Sciatic nerve (tissue), 2 donors: ENCODE results near the gene PLD6. TPM values are rescaled to one million over a fixed set of nuclear protein-coding genes. Genes with fewer than 3 reads are reported as not detected.

ENCODE experiments used
- ATAC-seq: fragments of 200-7000 bp; cut with Tn5 transposase; one replicate; pipeline ENCODE4 v1.9.1; 2020; ENCODE audit warnings: mild to moderate bottlenecking, moderate library complexity
- DNase-seq: peaks from one replicate; pipeline ENCODE4 v3.0.0-alpha.2; 2020; ENCODE audit warnings: low spot score
- intact Hi-C: fragments of 100-400 bp; cut with DNase I; formaldehyde crosslinking; loops from one replicate; pipeline ENCODE4 v1.14.2; 2022
- total RNA-seq: library from RNA; stranded (reverse); fragmentation: NEBNext Ultra II Directional; extraction: Animal tissue kit (Norgen Biotek cat#: 25700); gene quantifications from one replicate; pipeline ENCODE4 v1.2.1, GENCODE V29; 2021
- donor health status: DM: no; HTN: no; CAD: no.
- donor health status: DM: no; HTN: no; CAD: no.

Gene PLD6
- total RNA-seq, 1 donor from 2014 or later = 7.6 TPM

DNA sequence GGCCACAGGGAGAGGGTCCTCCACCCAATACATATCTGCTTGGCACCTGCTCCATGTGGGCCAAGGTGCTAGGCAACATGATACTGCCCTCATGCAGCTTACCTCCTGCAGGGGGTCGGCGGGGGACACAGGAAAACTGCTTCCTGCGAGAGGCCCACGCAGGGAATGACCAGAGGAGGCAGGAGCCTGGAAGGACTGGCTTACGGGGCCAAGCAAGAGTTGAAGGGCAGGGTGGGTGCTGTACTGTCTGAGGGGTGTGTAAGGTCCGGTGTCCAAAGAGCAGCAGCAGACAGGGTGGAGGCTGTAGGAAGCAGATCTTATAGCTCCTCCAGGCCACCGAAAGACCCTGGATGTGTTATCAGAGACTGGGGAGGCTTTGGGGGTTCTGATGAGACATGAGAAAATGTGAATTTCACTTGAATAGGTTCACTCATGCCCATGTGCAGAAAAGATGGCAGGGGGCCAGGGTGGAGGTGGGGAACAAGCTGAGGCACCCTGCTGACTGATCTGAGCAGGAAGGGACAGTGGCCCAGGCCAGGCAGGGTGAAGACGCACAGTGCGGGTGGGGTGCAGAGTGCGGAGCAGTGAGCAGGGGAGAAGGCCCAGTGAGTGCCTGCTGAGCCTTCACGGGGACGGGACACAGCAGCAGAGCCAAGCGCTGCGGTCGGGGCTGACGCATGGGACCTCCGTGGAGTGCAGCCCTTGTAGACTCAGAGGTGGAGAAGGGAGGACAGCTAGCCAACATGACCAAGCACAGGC is 22.6 kb upstream of the PLD6 start:
- peak; percentile 31 for ATAC-seq
- no peak for DNase-seq
- intact Hi-C loops = no loop called here

DNA sequence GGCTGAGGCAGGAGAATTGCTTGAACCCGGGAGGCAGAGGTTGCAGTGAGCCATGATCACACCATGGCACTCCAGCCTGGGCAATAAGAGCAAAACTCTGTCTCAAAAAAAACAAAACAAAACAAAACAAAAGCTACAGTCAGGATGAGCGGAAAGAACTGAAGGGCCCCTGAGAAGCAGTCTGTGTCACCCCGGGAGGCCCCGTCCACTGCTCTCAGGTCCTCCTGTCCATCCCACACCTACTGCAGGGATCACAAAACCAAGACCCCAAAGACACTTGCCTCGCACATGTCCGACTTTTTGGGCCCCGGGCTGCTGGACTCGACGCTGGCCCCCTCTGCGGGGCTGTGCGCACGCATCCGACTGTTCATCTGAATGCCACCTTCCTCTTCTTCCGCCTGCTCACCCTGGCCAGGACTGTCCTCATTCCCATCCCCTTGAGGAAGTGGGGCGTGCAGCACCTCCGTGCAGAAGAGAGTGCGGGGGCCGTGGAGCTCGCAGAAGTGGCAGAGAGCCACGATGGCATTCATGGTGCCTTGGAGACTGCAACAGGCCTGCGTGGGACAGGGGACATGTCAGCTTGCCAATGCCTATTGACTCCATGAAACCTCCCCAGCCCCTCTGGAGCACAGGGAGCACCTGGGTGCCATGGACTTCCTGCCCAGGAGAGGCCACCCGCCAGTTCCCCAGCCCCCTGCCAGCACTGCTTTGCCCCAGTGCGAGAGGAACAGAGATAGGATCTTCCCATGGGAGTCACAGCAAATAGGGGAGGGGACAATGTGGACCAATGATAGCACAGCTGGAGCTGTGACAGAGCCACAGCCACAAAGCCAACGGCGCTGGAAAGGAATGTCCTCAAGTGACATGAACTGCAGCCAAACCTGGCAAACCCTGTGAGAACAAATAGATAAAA is 21.7 kb upstream of the PLD6 start:
- intact Hi-C loops = no loop called here
- no peak for DNase-seq
- no peak for ATAC-seq

DNA sequence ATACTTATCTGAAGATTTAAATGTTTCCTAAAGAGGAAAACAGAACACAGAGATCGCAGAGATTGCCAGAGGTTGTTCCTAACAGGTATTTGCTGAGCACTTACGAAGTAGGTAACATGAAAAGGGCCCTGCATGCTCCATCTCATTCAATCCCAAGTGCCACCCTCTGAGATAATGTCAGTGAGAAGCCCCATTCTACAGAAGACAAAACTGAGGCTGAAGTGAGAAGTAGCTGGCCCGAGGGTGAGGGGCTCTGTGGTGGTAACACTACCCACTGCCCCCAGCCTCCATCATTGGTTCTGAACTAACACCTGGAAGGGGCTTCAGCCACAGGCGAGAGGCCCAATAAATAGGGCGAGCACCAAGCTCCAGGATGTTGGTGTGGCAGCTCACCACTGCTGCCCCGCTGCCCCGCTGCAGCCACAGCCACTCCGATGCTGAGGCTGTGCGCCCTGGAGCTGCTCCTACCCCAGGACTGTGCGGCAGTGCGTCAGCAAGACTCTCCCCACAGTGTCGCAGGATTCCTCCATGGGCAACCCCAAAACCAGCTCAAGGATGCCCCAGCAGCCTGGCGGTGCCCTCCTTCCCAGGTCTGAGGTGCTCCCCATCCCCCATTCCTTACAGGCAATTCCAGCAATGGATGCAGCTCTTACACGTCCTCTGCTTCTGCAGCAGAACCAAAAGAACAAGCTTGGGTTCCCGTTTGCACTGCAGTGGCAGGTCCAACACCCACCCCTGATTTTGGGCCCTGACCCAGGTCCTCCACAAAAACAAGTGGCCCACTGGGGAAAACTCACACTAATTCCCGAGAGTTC is 20.5 kb upstream of the PLD6 start:
- intact Hi-C loops = no loop called here
- DNase-seq (no peak), ATAC-seq (no peak)

DNA sequence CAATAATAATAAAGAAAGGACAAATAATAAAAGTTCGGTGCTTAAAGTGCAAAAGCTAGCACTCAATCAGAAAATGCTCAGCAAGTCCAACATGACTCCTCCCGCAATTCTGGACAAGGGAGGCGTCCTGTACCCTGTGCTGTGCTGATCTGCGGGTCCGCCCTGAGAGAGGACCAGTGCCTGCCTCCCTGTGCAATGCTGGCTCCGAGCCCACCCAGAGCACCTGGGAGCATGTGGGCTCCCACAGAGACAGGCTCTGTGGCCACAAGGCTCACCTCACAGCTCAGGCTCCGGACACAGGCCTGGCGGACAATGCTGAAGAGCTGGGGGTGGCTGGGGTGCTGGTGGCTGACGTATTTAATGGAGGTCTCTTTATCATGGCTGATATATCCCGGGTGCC is 19.8 kb upstream of the PLD6 start:
- intact Hi-C loops = no loop called here
- ATAC-seq (no peak), DNase-seq (no peak)

DNA sequence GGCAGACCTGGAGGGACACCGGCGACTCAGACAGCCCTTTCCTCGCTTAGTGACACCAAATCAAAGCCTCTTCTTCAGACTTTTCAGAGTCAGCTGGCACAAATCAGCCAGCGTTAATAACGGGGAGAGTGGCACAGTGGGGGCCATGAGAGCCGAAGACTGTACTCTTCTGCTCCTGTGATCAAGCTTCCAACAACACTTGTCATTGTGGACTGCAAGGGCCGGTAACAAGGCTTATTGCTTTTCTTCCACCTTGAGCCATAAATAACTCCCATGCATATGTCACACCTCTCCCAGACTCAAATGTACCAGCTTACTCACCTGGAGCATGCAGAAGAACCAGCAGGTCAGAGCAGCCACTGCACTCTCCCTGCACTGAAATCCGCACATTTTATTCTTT is 18.0 kb upstream of the PLD6 start:
- no peak for DNase-seq
- no peak for ATAC-seq
- intact Hi-C loops = no loop called here

DNA sequence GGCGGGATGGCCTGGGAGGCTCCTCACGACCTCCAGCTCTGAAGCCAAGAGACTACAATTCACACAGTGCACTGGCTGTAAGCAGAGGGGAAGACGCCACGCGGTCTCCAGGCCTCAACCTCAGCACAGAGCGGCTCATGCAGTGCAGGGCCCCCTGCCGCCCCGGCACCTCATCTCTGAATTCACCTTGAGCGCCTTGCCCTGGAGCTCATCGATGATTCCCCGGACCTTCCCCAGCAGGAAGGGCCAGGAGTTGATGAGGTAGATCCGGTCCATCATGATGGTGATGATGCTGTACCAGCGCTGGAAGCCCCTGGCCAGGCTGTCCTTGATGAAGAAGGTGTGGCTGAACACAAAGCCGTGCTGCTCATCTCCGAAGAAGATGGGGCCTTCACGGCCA is 17.6 kb upstream of the PLD6 start:
- DNase-seq (no peak), ATAC-seq (no peak)
- intact Hi-C loops = no loop called here

- DNase-seq (no peak), ATAC-seq (no peak)
- intact Hi-C loops = no loop called here
These were observed 15.2 kb upstream of the PLD6 start for GRCh38 chr17:17221329-17221728.

DNA sequence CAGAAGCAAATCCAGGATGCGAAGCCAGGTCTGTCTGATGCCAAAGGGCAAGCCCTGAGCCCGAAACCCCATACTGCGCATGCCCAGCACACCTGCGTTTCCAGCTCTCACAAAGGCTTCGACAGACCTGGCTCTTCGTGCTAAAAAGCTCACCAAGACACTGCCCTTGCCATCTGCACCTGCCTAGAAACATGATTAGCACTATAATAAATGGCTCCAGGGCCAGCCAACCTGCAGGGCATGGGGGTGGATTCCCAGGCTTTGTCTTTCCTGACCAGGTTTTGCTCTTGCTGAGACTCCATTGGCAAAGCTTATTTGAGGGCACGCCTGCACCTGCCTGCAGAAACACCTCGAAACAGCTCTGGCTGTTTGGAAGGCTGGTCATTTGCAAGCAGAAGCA is 14.4 kb upstream of the PLD6 start:
- ATAC-seq = no peak
- intact Hi-C loops = no loop called here
- no peak for DNase-seq

DNA sequence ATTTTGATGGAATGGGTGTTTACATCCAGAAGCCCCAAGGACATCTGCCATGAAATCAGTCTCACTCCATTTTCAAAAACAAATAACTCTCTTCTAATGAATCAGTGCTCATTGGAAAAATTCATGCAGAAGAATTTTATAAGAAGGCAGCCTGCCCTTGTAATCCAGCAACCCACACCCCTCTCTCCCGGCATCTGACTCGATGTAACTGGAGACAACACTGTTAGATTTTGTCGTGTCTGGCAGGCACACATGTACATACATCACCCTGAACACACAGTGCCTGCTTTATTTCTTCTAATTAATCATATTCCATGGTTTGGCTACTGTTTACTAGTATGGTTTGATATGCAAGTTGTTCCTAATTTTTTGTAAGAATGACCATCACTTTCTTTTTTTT is 11.9 kb upstream of the PLD6 start:
- DNase-seq (no peak), ATAC-seq (no peak)
- intact Hi-C loops = no loop called here

DNA sequence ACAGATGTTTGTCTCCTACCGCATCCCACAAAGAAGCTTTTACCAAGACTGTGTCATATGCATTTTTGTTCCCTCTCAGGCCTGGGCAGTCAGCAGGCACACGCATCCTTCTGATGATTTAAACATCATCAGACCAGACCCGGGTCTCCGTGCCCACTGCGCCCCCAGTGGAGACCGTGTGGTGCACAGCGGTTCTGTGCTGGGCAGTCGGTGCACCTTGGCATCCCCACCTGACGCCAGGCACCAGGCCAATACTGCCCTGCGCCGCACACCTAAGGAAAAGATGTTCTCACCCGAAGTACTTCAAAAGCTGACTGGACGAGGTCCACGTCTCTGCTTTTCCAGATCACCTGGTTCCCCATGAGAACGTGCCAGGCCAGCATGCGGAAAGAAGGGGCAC is 10.6 kb upstream of the PLD6 start:
- intact Hi-C loops = no loop called here
- ATAC-seq = no peak
- DNase-seq = peak; percentile 51

GRCh38 chr17:17216236-17216635 is 10.1 kb upstream of the PLD6 start:
- ATAC-seq (peak; percentile 16), DNase-seq (peak; percentile 35)
- intact Hi-C loops = no loop called here

- intact Hi-C loops = no loop called here
- DNase-seq (peak; percentile 43), ATAC-seq (no peak)
These were observed 9.4 kb upstream of the PLD6 start for GRCh38 chr17:17215575-17215974.

GRCh38 chr17:17214646-17215436 is 8.7 kb upstream of the PLD6 start:
- ATAC-seq (no peak), DNase-seq (peak; percentile 48)
- intact Hi-C loops = no loop called here

- DNase-seq = no peak
- peak; percentile 34 for ATAC-seq
- intact Hi-C loops = no loop called here
These were observed 7.6 kb upstream of the PLD6 start for GRCh38 chr17:17213775-17214174.

DNA sequence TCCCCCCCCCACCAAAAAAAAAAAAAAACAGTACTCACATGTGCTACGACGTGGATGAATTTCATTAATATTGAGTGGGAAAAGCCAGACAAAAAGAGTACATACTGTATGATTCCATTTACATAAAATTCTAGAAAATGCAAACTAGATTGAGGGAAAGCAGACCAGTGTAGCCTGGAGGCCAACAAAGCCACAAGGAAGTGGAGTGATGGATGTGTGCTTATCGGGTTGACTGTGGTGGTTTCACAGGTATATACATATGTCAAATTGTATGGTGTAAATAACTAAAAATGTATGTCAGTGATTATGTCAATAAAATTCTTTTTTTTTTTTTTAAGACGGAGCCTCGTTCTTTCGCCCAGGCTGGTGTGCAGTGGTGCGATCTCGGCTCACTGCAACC is 1.9 kb upstream of the PLD6 start:
- intact Hi-C loops = no loop called here
- ATAC-seq (no peak), DNase-seq (no peak)

DNA sequence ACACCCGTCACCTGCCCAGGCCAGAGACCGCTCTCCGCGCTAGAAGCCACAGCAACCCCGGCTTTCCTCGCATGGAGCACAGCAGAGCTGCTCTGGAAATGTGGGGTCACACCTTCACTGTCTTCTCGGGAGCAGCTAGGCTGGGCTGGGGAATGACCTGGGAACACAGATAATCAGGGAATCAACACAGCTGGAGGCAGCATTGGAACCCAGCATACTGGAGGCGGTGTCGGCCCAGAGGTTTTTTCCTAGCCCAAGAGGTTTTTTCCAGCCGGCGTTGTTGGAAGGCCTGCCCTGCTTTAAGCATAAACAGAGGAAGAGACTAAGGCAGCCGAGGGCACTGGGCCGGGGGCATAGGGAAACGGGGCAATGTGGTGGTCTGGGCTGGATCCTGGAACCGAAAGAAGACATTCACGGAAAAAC is 791 bp upstream of the PLD6 start:
- intact Hi-C loops = no loop called here
- no peak for DNase-seq
- ATAC-seq = no peak

- ATAC-seq (peak; percentile 55), DNase-seq (peak; percentile 80)
- intact Hi-C loops = no loop called here
These were observed 587 bp downstream of the PLD6 start for GRCh38 chr17:17205368-17206123.

DNA sequence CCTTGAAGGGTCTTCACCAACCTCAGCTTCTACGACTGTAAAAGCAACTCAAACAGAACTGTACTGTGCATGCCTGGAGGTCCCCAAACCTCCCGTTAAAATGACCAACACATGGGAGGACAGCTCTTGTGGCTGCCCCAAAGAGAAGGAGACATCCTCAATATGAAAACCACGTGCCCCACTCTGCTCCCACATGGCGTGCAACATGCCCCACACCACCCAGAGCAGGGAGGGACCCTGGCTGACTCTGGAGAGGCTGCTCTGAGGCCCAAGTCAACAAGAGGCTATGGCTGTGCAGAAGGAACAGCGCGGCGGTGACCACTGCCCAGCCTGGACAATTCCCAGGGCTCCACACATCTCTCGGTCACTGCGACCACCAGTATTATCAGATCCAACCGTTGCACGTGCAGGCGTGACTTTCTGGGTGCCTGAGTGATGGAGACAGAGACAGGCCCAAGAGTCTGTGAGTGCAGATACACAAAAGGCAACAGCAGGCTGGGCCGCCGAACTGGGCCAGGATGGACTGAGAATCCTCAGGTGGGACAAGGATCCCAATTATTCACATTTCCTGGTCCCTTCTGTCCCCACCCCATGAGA is 1.4 kb downstream of the PLD6 start:
- no peak for DNase-seq
- intact Hi-C loops = no loop called here
- ATAC-seq = no peak
